Measurements from ENCODE around the gene SLC4A11.

The SLC4A11 gene

DNA sequence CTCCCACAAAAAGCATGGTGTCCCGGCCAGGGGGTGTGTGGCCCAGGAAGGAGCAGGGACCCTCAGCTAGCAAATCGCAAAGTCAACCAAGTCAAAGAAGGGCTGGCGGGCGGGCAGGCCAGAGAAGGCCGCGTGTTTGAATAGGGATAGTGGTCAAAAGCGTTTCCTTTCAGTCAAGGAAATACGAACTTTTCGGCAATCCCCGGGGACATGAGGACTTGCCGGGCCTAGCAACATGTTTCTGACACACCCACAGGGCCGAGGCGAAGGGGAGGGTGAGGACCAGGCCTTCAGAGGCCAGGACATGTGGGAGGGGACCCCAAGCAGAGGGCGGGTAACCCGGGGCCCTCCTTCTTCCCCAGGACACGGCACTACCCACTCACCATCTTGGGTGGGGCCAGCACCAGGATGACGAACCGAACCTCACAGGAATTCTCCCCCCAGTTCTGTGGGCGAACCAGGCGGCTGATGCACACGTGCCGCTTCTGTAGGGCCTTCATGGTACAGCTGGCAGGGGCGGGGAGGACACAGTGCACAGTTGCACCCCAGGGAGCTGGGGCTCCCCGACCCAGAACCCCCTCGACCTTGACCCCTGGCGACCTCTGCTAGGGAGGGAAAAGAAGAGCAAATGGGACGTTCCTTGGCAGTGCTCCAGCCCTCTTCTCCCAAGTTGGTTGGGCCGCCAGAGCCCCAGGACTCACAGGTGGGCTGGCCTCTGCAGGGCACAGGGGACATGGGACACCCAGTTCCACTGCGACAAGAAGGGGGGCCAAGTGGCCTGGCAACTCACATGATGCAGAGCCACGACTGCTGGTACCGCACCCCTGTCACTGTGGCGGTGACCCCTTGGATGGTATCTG, 5.6 kb downstream of the SLC4A11 start:
- no peak overlapping the region for H3K4me3 ChIP-seq (ENCODE audit: low read length)
- TF ChIP-seq, protein P1, sequence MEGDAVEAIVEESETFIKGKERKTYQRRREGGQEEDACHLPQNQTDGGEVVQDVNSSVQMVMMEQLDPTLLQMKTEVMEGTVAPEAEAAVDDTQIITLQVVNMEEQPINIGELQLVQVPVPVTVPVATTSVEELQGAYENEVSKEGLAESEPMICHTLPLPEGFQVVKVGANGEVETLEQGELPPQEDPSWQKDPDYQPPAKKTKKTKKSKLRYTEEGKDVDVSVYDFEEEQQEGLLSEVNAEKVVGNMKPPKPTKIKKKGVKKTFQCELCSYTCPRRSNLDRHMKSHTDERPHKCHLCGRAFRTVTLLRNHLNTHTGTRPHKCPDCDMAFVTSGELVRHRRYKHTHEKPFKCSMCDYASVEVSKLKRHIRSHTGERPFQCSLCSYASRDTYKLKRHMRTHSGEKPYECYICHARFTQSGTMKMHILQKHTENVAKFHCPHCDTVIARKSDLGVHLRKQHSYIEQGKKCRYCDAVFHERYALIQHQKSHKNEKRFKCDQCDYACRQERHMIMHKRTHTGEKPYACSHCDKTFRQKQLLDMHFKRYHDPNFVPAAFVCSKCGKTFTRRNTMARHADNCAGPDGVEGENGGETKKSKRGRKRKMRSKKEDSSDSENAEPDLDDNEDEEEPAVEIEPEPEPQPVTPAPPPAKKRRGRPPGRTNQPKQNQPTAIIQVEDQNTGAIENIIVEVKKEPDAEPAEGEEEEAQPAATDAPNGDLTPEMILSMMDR (conservative IDR thresholded peaks at IDR 0.05; ENCODE audit: low read depth, low read length): no peak
- DNase-seq (ENCODE audit: low read depth): no peak

DNA sequence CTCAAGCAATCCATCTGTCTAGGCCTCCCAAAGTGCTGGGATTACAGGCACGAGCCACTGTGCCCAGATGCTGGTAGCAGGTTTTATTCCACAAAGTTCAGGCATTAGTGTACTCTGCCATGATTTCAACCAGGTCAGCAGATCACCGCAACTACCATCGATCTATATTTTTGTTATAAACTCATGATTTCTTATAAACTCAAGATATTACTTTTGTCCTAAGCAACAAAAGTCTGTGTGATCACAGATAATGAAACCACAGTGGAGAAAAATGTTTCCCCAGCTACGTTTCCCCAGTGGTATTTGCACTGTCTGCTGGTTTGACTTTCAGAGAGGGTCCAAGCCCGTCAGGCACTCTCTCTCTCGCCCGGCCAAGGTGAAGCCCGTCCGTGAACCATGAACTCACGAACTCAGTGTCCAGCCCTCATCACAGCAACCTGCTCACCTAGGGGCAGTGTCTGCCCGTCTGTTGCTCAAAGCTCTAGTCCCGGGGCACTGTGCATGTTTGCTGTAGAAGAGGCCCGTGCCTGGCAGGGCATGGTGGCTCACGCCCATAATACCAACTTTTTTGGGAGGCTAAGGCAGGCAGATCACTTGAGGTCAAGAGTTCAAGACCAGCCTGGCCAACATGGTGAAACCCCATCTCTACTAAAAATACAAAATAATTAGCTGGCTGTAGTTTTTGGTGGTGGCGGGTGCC, 7.0 kb downstream of the SLC4A11 start:
- TF ChIP-seq, protein P1 (conservative IDR thresholded peaks at IDR 0.05; ENCODE audit: low read depth, low read length): no peak
- DNase-seq (ENCODE audit: low read depth): no peak
- no peak overlapping the region for H3K4me3 ChIP-seq (ENCODE audit: low read length)

DNA sequence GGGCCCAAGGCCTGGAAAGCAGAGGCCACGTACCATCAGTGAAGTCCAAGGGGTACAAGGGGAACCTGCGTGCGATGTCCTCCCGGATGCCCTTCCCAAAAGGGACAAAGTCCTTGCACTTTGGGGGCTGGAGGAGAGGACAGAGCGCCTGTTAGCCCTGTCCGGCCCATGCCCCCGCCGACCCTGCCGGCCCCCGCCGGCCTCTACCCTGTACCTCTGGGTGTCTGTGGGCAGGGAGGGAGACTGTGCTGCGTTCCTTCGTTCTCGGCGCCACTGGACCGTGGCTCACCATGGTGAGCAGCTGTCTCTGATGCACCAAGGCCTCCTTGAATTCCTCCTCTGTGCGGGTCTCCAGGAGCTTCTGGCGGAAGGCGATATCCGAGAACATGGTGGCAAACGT, 7.9 kb downstream of the SLC4A11 start:
- H3K4me3 ChIP-seq (ENCODE audit: low read length): no peak overlapping the region
- DNase-seq (ENCODE audit: low read depth): no peak
- TF ChIP-seq, protein P1 (conservative IDR thresholded peaks at IDR 0.05; ENCODE audit: low read depth, low read length): no peak

DNA sequence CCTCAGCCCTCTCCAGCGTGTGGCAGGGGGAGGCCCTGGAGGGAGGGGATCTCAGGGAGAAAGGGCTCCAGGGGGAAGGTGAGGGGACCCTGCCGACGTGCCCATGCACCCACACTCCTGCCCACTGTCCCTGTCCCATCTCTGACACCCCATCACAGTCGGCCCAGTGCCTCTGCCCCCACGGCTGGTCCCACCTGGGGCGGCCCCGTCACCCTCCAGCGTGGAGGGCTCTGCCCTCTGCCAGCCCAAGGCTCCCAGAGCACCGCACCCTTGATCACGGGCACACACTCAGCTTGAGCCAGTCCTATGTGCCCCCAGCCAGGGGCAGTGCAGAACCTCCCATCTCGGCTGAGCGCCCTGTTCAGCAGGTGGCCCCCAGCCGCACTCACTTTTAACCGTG, 9.2 kb downstream of the SLC4A11 start:
- no peak overlapping the region for H3K4me3 ChIP-seq (ENCODE audit: low read length)
- TF ChIP-seq, protein P1 (conservative IDR thresholded peaks at IDR 0.05; ENCODE audit: low read depth, low read length): no peak
- DNase-seq (ENCODE audit: low read depth): no peak

DNA sequence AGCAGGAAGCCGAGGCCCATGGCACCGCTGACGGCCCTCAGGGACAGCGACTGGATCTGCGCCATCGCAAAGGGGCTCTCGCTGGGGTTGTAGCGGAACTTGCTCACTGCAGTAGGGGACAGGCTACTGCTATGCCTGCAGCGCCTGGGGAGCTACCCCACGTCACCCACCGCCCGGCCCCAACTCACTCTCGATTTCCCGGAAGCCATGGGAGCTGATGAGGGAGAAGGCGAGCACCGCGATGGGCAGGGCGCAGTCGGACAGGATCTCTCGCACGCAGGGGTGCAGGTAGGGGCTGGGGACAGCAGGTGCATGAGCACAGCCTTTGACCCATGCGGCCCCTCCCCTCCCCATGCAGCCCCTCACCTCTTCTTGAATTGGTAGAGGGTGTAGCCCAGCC, 9.8 kb downstream of the SLC4A11 start:
- H3K4me3 ChIP-seq (ENCODE audit: low read length): no peak overlapping the region
- TF ChIP-seq, protein P1 (conservative IDR thresholded peaks at IDR 0.05; ENCODE audit: low read depth, low read length): no peak
- DNase-seq (ENCODE audit: low read depth): no peak

DNA sequence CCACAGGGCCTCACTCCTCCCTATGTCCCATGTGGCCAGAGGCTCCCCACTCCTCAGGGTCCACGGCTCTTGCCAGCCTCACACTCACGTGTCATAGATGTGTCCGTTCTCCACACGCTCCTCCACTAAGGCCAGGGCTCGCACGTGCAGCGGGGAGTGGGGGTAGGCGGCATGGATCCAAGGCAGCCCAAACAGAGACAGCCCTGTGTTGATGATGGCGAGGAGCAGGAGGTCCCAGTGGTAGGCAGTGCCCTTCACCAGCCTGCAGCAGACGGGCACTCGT, 10.3 kb downstream of the SLC4A11 start:
- TF ChIP-seq, protein P1 (conservative IDR thresholded peaks at IDR 0.05; ENCODE audit: low read depth, low read length): no peak
- no peak for DNase-seq (ENCODE audit: low read depth)
- H3K4me3 ChIP-seq (ENCODE audit: low read length): no peak overlapping the region
